Measurements from ENCODE around the gene SLC37A2. TPM values are rescaled to one million over a fixed set of nuclear protein-coding genes. Genes with fewer than 3 reads are reported as not detected.
"Not testable (repeated sequence)": the region's sequence is repeated elsewhere in the genome, so short reads cannot be mapped to it uniquely, and the experiment has no call there.

The SLC37A2 gene
- total RNA-seq, 1 experiment from 2014 or later = 13.8 TPM

DNA sequence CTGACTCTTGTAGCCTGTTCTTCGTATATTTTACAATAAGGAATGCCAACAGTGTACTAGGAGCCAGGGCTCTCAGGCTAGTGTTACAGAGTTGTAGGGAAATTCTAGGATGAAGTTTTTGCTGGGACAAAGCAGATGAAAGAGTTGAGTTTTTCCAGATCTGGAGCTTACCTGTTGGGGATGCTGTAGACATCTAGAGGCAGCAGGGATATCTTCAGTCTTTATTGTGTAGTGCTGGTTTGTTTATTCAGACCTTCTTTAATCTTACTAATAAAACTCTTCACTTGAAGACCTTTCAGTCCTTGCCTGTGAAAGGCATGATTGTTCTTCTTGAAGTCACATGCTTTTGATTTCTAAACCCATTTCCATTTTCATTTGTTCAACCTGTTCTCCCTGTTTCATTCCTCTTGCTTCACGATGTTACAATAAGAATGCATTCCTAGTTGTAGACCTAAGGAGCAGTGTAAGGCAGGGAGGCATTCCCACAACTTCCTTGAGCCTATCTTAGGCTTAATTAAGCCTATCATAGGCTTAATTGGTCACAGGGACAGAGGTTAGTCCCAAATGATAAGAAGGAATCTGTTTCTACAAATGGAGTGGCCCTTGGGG is 7.9 kb upstream of the SLC37A2 start:
- Mint-ChIP-seq H3K27me3 (ENCODE audit: insufficient read depth, unreplicated experiment) (no peaks in the 10 kb centered on the region), H3K9me3 (ENCODE audit: unreplicated experiment) (no peaks in the 10 kb centered on the region), H3K4me1 (ENCODE audit: low read depth, unreplicated experiment) (peaks cover 17% of the 10 kb centered on the region), H3K4me3 (ENCODE audit: unreplicated experiment) (peak overlapping the region; percentile 11), H3K36me3 (ENCODE audit: insufficient read depth, unreplicated experiment) (no peaks in the 10 kb centered on the region), H3K27ac (ENCODE audit: unreplicated experiment) (no peak overlapping the region)
- ChIA-PET POLR2A (no interaction called here), CTCF (interaction anchor here (0.6 to 1.0 kb wide), 2 partner anchors 36 to 56 kb away, joined by 3 to 4 read pairs; partner anchors contain the start of gene TMEM218)
- Histone ChIP-seq H3K36me3 (ENCODE audit: control insufficient read depth, insufficient read depth, low read length) (no peaks in the 10 kb centered on the region), H3K4me1 (peaks cover 32% of the 10 kb centered on the region), H3K9me3 (peaks cover 3% of the 10 kb centered on the region; the same call in 1 of the 2 replicates), H3K27me3 (replicated peaks; ENCODE audit: control insufficient read depth, insufficient read depth, low read length) (no peaks in the 10 kb centered on the region), H3K4me3 (ENCODE audit: low read depth, low read length) (no peak overlapping the region)
- peak in 1 of 2 experiments; percentile 64 for DNase-seq
- BruUV-seq (replicated peaks) = no TSS peak
- intact Hi-C loops (cut with micrococcal nuclease; ENCODE audit: unreplicated experiment) = loop anchor here (5.0 kb wide), 1 partner anchor 83 kb away; no protein-coding TSS in a partner anchor
- TF ChIP-seq, protein P1, sequence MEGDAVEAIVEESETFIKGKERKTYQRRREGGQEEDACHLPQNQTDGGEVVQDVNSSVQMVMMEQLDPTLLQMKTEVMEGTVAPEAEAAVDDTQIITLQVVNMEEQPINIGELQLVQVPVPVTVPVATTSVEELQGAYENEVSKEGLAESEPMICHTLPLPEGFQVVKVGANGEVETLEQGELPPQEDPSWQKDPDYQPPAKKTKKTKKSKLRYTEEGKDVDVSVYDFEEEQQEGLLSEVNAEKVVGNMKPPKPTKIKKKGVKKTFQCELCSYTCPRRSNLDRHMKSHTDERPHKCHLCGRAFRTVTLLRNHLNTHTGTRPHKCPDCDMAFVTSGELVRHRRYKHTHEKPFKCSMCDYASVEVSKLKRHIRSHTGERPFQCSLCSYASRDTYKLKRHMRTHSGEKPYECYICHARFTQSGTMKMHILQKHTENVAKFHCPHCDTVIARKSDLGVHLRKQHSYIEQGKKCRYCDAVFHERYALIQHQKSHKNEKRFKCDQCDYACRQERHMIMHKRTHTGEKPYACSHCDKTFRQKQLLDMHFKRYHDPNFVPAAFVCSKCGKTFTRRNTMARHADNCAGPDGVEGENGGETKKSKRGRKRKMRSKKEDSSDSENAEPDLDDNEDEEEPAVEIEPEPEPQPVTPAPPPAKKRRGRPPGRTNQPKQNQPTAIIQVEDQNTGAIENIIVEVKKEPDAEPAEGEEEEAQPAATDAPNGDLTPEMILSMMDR (IDR thresholded peaks at IDR 0.05; ENCODE audit: insufficient read depth in 1 of 2, low read depth in 1 of 2, low read length in 1 of 2, severe bottlenecking in 1 of 2, unreplicated experiment in 1 of 2) = no peak

DNA sequence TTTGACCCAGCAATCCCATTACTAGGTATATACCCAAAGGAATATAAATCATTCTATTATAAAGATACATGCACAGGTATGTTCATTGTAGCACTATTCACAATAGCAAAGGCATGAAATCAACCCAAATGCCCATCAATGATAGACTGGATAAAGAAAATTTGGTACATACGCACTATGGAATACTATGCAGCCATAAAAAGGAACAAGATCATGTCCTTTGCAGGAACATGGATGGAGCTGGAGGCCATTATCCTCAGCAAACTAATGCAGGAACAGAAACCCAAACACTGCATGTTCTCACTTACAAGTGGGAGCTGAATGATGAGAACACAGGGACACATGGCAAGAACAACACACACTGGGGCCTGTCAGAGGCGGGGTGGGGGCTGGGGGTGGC is 7.0 kb upstream of the SLC37A2 start:
- POLR2A ChIA-PET = not testable (repeated sequence)

DNA sequence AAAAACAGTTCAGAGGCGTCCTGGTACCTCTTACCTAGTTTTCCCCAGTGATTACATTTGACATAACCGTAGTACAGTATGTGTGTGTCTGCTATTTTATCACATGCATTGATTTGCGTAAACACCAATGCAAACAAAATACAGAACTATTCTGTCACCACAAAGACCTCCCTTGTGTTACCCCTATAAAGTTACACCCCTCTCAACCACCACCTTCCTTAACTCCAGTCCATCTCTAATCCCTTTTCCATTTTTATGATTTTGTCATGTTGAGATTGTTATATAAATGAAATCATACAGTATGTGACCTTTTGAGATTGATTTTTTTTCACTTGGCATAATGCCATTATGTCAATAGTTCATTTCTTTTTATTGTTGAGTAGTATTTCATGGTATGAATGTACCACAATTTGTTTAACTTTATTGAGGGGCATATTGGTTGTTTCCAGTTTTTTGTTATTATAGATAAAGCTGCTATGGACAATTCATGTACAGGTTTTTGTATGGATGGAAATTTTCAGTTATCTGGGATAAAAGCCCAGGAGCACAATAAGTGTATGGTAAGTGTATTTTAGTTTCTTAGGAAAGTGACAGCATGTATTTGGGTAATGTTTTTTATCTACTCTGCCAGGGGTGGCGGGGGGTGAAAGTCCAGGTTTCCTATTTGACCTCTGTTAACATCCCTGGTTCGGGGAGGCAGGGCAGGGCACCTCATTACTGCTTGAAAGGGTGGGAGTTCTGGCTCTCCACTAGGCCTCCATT is 6.0 kb upstream of the SLC37A2 start:
- peaks cover 3% of the 10 kb centered on the region; the same call in 1 of the 2 replicates for H3K9me3 ChIP-seq
- peaks cover 17% of the 10 kb centered on the region for H3K4me1 Mint-ChIP-seq (ENCODE audit: low read depth, unreplicated experiment)
- intact Hi-C loops (cut with micrococcal nuclease; ENCODE audit: unreplicated experiment) = loop anchor here (5.0 kb wide), 1 partner anchor 85 kb away; no protein-coding TSS in a partner anchor
- H3K9me3 Mint-ChIP-seq (ENCODE audit: unreplicated experiment) = no peaks in the 10 kb centered on the region
- no peaks in the 10 kb centered on the region for H3K27me3 Mint-ChIP-seq (ENCODE audit: insufficient read depth, unreplicated experiment)
- no peak overlapping the region for H3K4me3 Mint-ChIP-seq (ENCODE audit: unreplicated experiment)
- no peaks in the 10 kb centered on the region for H3K36me3 ChIP-seq (ENCODE audit: control insufficient read depth, insufficient read depth, low read length)
- no peaks in the 10 kb centered on the region for H3K27me3 ChIP-seq (replicated peaks; ENCODE audit: control insufficient read depth, insufficient read depth, low read length)
- no peak overlapping the region for H3K4me3 ChIP-seq (ENCODE audit: low read depth, low read length)
- no peaks in the 10 kb centered on the region for H3K36me3 Mint-ChIP-seq (ENCODE audit: insufficient read depth, unreplicated experiment)
- ChIA-PET CTCF (no interaction called here), POLR2A (no interaction called here)
- H3K27ac Mint-ChIP-seq (ENCODE audit: unreplicated experiment) = no peak overlapping the region
- TF ChIP-seq, protein P1 (IDR thresholded peaks at IDR 0.05; ENCODE audit: insufficient read depth in 1 of 2, low read depth in 1 of 2, low read length in 1 of 2, severe bottlenecking in 1 of 2, unreplicated experiment in 1 of 2) = no peak
- DNase-seq = no peak
- H3K4me1 ChIP-seq = peaks cover 32% of the 10 kb centered on the region
- no TSS peak for BruUV-seq (replicated peaks)

More for the DNA sequence above, 7.0 kb upstream of the SLC37A2 start:
- CTCF ChIA-PET; H3K9me3 Mint-ChIP-seq (ENCODE audit: unreplicated experiment); H3K9me3 ChIP-seq; H3K36me3 ChIP-seq (ENCODE audit: control insufficient read depth, insufficient read depth, low read length); DNase-seq; BruUV-seq (replicated peaks); H3K4me3 ChIP-seq (ENCODE audit: low read depth, low read length); H3K27ac Mint-ChIP-seq (ENCODE audit: unreplicated experiment); H3K4me3 Mint-ChIP-seq (ENCODE audit: unreplicated experiment); H3K27me3 ChIP-seq (replicated peaks; ENCODE audit: control insufficient read depth, insufficient read depth, low read length); H3K27me3 Mint-ChIP-seq (ENCODE audit: insufficient read depth, unreplicated experiment); H3K36me3 Mint-ChIP-seq (ENCODE audit: insufficient read depth, unreplicated experiment): not testable (repeated sequence)
- intact Hi-C loops (cut with micrococcal nuclease; ENCODE audit: unreplicated experiment) = loop anchor here (5.0 kb wide), 1 partner anchor 84 kb away; no protein-coding TSS in a partner anchor
- peaks cover 17% of the 10 kb centered on the region for H3K4me1 Mint-ChIP-seq (ENCODE audit: low read depth, unreplicated experiment)
- H3K4me1 ChIP-seq = peaks cover 32% of the 10 kb centered on the region
